ENCODE measurements around the gene CANT1.

CANT1 gene

GRCh38 chr17:78995761-78996451, 13.7 kb downstream of the CANT1 start:
- DNase-seq (ENCODE audit: low read depth in 2 of 2), result no peak

GRCh38 chr17:78995022-78995760, 14.4 kb downstream of the CANT1 start:
- DNase-seq (ENCODE audit: low read depth in 2 of 2), result no peak

- no peak for DNase-seq (ENCODE audit: low read depth in 2 of 2)
These were observed 15.4 kb downstream of the CANT1 start for GRCh38 chr17:78993981-78994671.

GRCh38 chr17:78993241-78993956, 16.2 kb downstream of the CANT1 start:
- peak; percentile 41 to 49 for DNase-seq (ENCODE audit: low read depth in 2 of 2)

GRCh38 chr17:78992542-78993212, 16.9 kb downstream of the CANT1 start:
- no peak for DNase-seq (ENCODE audit: low read depth in 2 of 2)

- DNase-seq (ENCODE audit: low read depth in 2 of 2), result no peak
These were observed 17.5 kb downstream of the CANT1 start for GRCh38 chr17:78991906-78992532.

GRCh38 chr17:78991017-78991738, 18.4 kb downstream of the CANT1 start:
- DNase-seq (ENCODE audit: low read depth in 2 of 2), result no peak

- DNase-seq (ENCODE audit: low read depth in 2 of 2), result no peak
These were observed 19.1 kb downstream of the CANT1 start for GRCh38 chr17:78990349-78991016.

GRCh38 chr17:78988152-78988551, 21.4 kb downstream of the CANT1 start:
- no peak for DNase-seq (ENCODE audit: low read depth in 2 of 2)

GRCh38 chr17:78986649-78987328, 22.8 kb downstream of the CANT1 start:
- DNase-seq (ENCODE audit: low read depth in 2 of 2), result no peak

GRCh38 chr17:78986048-78986648, 23.4 kb downstream of the CANT1 start:
- no peak for DNase-seq (ENCODE audit: low read depth in 2 of 2)

GRCh38 chr17:78985395-78985794, 24.2 kb downstream of the CANT1 start:
- no peak for DNase-seq (ENCODE audit: low read depth in 2 of 2)

GRCh38 chr17:78981010-78981888, 28.3 kb downstream of the CANT1 start:
- DNase-seq (ENCODE audit: low read depth in 2 of 2), result no peak

- no peak for DNase-seq (ENCODE audit: low read depth in 2 of 2)
These were observed 29.0 kb downstream of the CANT1 start for GRCh38 chr17:78980624-78980972.

GRCh38 chr17:78979780-78980623, 29.6 kb downstream of the CANT1 start, which contains the start of gene LGALS3BP:
LGALS3BP (minus strand) TSS chr17:78979923; CDS start chr17:78977191, 2,732 bp downstream.
- no peak for DNase-seq (ENCODE audit: low read depth in 2 of 2)

GRCh38 chr17:78977997-78978973, 31.3 kb downstream of the CANT1 start:
- DNase-seq (ENCODE audit: low read depth in 2 of 2), result no peak
